ENCODE measurements around the gene GCK.

- TF ChIP-seq SP1 (IDR thresholded peaks at IDR 0.05), result no peak
- no peak for TF ChIP-seq HDGF (IDR thresholded peaks at IDR 0.05; ENCODE audit: borderline replicate concordance)
- no peak for TF ChIP-seq NFRKB (IDR thresholded peaks at IDR 0.05)
- TF ChIP-seq BHLHE40 (IDR thresholded peaks at IDR 0.05; ENCODE audit: borderline replicate concordance), result no peak
- TF ChIP-seq PKNOX1 (IDR thresholded peaks at IDR 0.05), result no peak
- no peak for TF ChIP-seq CTBP1 (IDR thresholded peaks at IDR 0.05; ENCODE audit: borderline replicate concordance)
- TF ChIP-seq ZNF384 (IDR thresholded peaks at IDR 0.05), result no peak
- TF ChIP-seq FOXA1 (IDR thresholded peaks at IDR 0.05), result no peak
- TF ChIP-seq ARNT (IDR thresholded peaks at IDR 0.05), result no peak
- no peak for TF ChIP-seq FOXK2 (IDR thresholded peaks at IDR 0.05)
These were observed 94.9 kb downstream of the GCK start for GRCh38 chr7:44094365-44094764.
